ENCODE data around the gene DYNLL1. TPM values are rescaled to one million over a fixed set of nuclear protein-coding genes. Genes with fewer than 3 reads are reported as not detected.

Gene DYNLL1
- total RNA-seq, 1 experiment from 2014 or later = 243 TPM

DNA sequence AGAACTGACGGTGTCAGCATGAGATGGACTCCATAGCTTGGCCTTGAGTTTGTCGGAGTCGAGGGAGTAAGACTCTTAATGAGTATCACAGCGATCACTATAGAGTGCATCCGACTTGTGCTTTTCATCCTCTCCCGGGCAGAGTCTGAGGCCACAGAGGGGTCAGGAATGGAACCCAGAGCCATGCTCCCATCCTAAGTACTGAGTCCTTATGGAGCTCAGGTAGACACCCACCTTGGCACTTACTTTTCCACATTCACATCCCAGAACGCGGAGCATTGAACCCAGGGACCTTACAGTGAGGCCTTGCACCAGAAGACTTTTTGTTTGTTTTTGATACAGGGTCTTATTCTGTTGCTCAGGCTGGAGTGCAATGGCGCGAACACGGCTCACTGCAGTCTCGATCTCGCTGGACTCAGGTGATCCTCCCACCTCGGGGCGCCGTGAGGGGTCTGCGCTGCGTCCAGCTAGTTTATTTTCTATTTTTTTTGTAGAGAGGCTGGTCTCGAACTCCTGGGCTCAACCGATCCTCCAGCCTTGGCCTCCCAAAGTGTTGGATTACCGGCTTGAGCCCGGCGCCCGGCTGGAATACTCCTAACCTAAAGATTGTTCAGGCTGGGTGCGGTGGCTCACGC lies 25.6 kb upstream of the DYNLL1 start:
- peak; percentile 62 for TF ChIP-seq ZFX (IDR thresholded peaks at IDR 0.05)
- TF ChIP-seq, protein P1, sequence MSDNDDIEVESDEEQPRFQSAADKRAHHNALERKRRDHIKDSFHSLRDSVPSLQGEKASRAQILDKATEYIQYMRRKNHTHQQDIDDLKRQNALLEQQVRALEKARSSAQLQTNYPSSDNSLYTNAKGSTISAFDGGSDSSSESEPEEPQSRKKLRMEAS (IDR thresholded peaks at IDR 0.05) = no peak
- BruUV-seq (replicated peaks) = TSS peak; percentile 71
- peak; percentile 34 for ATAC-seq
- ChIA-PET RAD21 (ENCODE audit: low non-redundant PET in 1 of 2, low total read pairs in 2 of 2, uncharacterized antibody in 2 of 2, unreplicated experiment in 2 of 2) (interaction anchor here in 1 of 2 experiments (0.5 kb wide), 1 partner anchor 68 kb away, joined by 3 read pairs; no protein-coding TSS in a partner anchor), CTCF (interaction anchor here (0.6 kb wide), 1 partner anchor 168 kb away, joined by 3 read pairs; the partner anchor contains the start of gene SIRT4), POLR2A (interaction anchor here (0.7 to 2.5 kb wide), 4 partner anchors 13 to 269 kb away, joined by 3 to 5 read pairs (median 4); partner anchors contain the start of genes RNU4-2 and RPLP0)
- peaks cover 62% of the 10 kb centered on the region for H3K79me2 ChIP-seq (ENCODE audit: insufficient read depth, low read length)
- H3K27me3 ChIP-seq (ENCODE audit: insufficient read depth, low read length) = no peaks in the 10 kb centered on the region
- peak overlapping the region; percentile 91 for H3K4me2 ChIP-seq (ENCODE audit: low read length)
- no peak overlapping the region for H2AFZ ChIP-seq (ENCODE audit: low read depth, low read length, poor library complexity, severe bottlenecking)
- peak overlapping the region; percentile 95 for H3K9ac ChIP-seq (ENCODE audit: low read length)
- H3K27ac ChIP-seq (ENCODE audit: low read depth, low read length) = peak overlapping the region; percentile 97
- H3K36me3 ChIP-seq (ENCODE audit: control insufficient read depth in 1 of 2, insufficient read depth in 2 of 2, low read length in 2 of 2) = peaks cover 12% of the 10 kb centered on the region in 2 experiments; a peak in 3 of 4 replicates
- intact Hi-C loops (cut with micrococcal nuclease) = no loop called here
- H4K20me1 ChIP-seq (ENCODE audit: insufficient read depth) = peaks cover 16% of the 10 kb centered on the region; the same call in 1 of the 2 replicates
- no peak for DNase-seq (ENCODE audit: low read depth, low spot score)
- H3K4me1 ChIP-seq (ENCODE audit: control insufficient read depth in 1 of 2, insufficient read depth in 2 of 2, low read length in 2 of 2) = peaks cover 37 to 67% of the 10 kb centered on the region in 2 experiments
- no peaks in the 10 kb centered on the region for H3K9me2 ChIP-seq (ENCODE audit: insufficient read depth)
- H3K9me3 ChIP-seq (ENCODE audit: control insufficient read depth in 1 of 2, insufficient read depth in 1 of 2, low read depth in 1 of 2, low read length in 2 of 2) = no peaks in the 10 kb centered on the region
- peak overlapping the region; percentile 80 to 89 for H3K4me3 ChIP-seq (replicated peaks in 1 of 2; ENCODE audit: low read depth in 1 of 2, low read length in 2 of 2)

GRCh38 chr12:120472521-120472920 lies 23.4 kb upstream of the DYNLL1 start:
- no TSS peak for BruUV-seq (replicated peaks)
- no peak overlapping the region for H3K4me3 ChIP-seq (replicated peaks in 1 of 2; ENCODE audit: low read depth in 1 of 2, low read length in 2 of 2)
- no peaks in the 10 kb centered on the region for H3K36me3 ChIP-seq (ENCODE audit: control insufficient read depth in 1 of 2, insufficient read depth in 2 of 2, low read length in 2 of 2)
- ChIA-PET CTCF (interaction anchor here (1.2 kb wide), 1 partner anchor 23 kb away, joined by 3 read pairs; the partner anchor contains the start of gene DYNLL1), RAD21 (ENCODE audit: low non-redundant PET in 1 of 2, low total read pairs in 2 of 2, uncharacterized antibody in 2 of 2, unreplicated experiment in 2 of 2) (no interaction called here), POLR2A (no interaction called here)
- intact Hi-C loops (cut with micrococcal nuclease) = no loop called here
- H3K27ac ChIP-seq (ENCODE audit: low read depth, low read length) = no peak overlapping the region
- no peaks in the 10 kb centered on the region for H3K9me3 ChIP-seq (ENCODE audit: control insufficient read depth in 1 of 2, insufficient read depth in 1 of 2, low read depth in 1 of 2, low read length in 2 of 2)
- peaks cover 40% of the 10 kb centered on the region for H3K79me2 ChIP-seq (ENCODE audit: insufficient read depth, low read length)
- no peaks in the 10 kb centered on the region for H3K27me3 ChIP-seq (ENCODE audit: insufficient read depth, low read length)
- no peaks in the 10 kb centered on the region for H3K9me2 ChIP-seq (ENCODE audit: insufficient read depth)
- H3K4me2 ChIP-seq (ENCODE audit: low read length) = peak overlapping the region; percentile 91; the same call in 1 of the 2 replicates
- no peak overlapping the region for H2AFZ ChIP-seq (ENCODE audit: low read depth, low read length, poor library complexity, severe bottlenecking)
- peaks cover 40 to 74% of the 10 kb centered on the region in 2 experiments for H3K4me1 ChIP-seq (ENCODE audit: control insufficient read depth in 1 of 2, insufficient read depth in 2 of 2, low read length in 2 of 2)
- ATAC-seq = no peak
- no peak for DNase-seq (ENCODE audit: low read depth, low spot score)
- TF ChIP-seq POLR2A (IDR thresholded peaks at IDR 0.05; ENCODE audit: borderline replicate concordance, extremely low read depth, insufficient read depth, insufficient read length) (no peak), POLR2AphosphoS5 (IDR thresholded peaks at IDR 0.05; ENCODE audit: low read depth, low read length) (no peak), TCF7L2 (IDR thresholded peaks at IDR 0.05; ENCODE audit: borderline replicate concordance, extremely low read depth, insufficient read depth, insufficient read length) (no peak), YY1 (IDR thresholded peaks at IDR 0.05; ENCODE audit: extremely low read depth, insufficient replicate concordance, low read depth, low read length) (no peak), SIN3A (IDR thresholded peaks at IDR 0.05; ENCODE audit: low read depth) (no peak), RAD21 (IDR thresholded peaks at IDR 0.05; ENCODE audit: low read depth) (no peak), ZFX (IDR thresholded peaks at IDR 0.05) (no peak), EGR1 (IDR thresholded peaks at IDR 0.05; ENCODE audit: low read depth) (no peak), JUND (IDR thresholded peaks at IDR 0.05) (no peak), SP1 (IDR thresholded peaks at IDR 0.05; ENCODE audit: low read depth) (no peak), CBX3 (IDR thresholded peaks at IDR 0.05; ENCODE audit: low read depth) (no peak), SRF (IDR thresholded peaks at IDR 0.05; ENCODE audit: low read depth) (no peak), EZH2 (IDR thresholded peaks at IDR 0.05) (no peak), REST (IDR thresholded peaks at IDR 0.05; ENCODE audit: low read depth) (no peak)
- TF ChIP-seq, protein P2, sequence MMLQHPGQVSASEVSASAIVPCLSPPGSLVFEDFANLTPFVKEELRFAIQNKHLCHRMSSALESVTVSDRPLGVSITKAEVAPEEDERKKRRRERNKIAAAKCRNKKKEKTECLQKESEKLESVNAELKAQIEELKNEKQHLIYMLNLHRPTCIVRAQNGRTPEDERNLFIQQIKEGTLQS (IDR thresholded peaks at IDR 0.05) = no peak
- TF ChIP-seq, protein P1 (IDR thresholded peaks at IDR 0.05) = no peak
- peaks cover 3% of the 10 kb centered on the region; the same call in 1 of the 2 replicates for H4K20me1 ChIP-seq (ENCODE audit: insufficient read depth)
- H3K9ac ChIP-seq (ENCODE audit: low read length) = no peak overlapping the region
